Heart left ventricle (tissue), 13 donors: ENCODE results near the gene MITF.

Experiments used
- POLR2A ChIP-seq, 2 donors: fragments of 450-650 bp; IDR thresholded peaks; one replicate each; pipeline ENCODE4 v1.6.1; 2017; ENCODE audit warnings: antibody characterized with exemption in 2 of 2, mild to moderate bottlenecking in 2 of 2, moderate library complexity in 2 of 2
- TF ChIP-seq, protein P1 (sequence below), 12 donors: fragments of 200-600 bp; sonication (generic) in 4 of 12; IDR thresholded peaks; one replicate each; pipeline versions ENCODE4 v1.5.0 to v1.8.0; 2018 to 2022; ENCODE audit warnings: antibody characterized with exemption in 12 of 12, mild to moderate bottlenecking in 5 of 12
- donor health status: ischemic (EF 13 %, LVEDD 7.1; RV severe dilation, severe dysfunction).
- donor health status: DM: no; HTN: yes; CAD: no.
- donor health status: DM: no; HTN: no; CAD: no.
- donor health status: ischemic (EF 25% LVEDD 6.9; RV normal size, moderate dysfunction).
- donor health status: ischemic (EF 25% LVEDD 5.7; RV mildly dilated, moderate dysfunction).
- donor health status: ischemic (EF 35%, LVEDD 5.7; RV mildly dilated, moderate dysfunction).
- donor health status: nonischemic (EF 11% LVEDD 7.7; RV severe dilation, severe dysfunction).
- donor health status: DM: yes; HTN: yes; CAD: no.
- donor health status: PGD.
- donor health status: ischemic (EF 29% LVEDD 5.4; RV normal size, mild dysfunction).
- donor health status: nonischemic (EF 23%, LVEDD 6.1; RV moderate dilation, normal function).

DNA sequence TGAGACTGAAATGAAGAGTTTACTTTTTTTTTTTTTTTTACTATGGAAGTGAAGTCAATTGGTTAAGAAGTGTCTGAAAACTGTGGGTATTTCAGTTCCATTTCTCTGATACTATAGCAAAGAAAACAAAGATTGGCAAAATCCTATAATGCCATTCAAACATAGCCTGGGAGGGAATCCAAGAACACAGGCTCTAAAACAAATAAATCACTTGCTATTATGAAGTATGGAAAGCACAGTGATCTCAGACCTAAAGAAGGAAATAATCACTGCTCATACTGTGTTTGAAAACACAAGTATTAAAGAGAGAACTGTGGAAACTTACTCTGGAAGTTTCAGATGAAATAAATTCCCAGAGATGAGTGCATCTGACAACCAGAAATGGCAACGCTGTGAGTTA, 272.3 kb downstream of the MITF start:
- TF ChIP-seq POLR2A (IDR thresholded peaks at IDR 0.05), result no peak
- TF ChIP-seq, protein P1, sequence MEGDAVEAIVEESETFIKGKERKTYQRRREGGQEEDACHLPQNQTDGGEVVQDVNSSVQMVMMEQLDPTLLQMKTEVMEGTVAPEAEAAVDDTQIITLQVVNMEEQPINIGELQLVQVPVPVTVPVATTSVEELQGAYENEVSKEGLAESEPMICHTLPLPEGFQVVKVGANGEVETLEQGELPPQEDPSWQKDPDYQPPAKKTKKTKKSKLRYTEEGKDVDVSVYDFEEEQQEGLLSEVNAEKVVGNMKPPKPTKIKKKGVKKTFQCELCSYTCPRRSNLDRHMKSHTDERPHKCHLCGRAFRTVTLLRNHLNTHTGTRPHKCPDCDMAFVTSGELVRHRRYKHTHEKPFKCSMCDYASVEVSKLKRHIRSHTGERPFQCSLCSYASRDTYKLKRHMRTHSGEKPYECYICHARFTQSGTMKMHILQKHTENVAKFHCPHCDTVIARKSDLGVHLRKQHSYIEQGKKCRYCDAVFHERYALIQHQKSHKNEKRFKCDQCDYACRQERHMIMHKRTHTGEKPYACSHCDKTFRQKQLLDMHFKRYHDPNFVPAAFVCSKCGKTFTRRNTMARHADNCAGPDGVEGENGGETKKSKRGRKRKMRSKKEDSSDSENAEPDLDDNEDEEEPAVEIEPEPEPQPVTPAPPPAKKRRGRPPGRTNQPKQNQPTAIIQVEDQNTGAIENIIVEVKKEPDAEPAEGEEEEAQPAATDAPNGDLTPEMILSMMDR (IDR thresholded peaks at IDR 0.05), result no peak
